ENCODE results near the gene MAFB. TPM values are rescaled to one million over a fixed set of nuclear protein-coding genes. Genes with fewer than 3 reads are reported as not detected.

MAFB gene
- total and polyA plus RNA-seq, 4 donors = 7.7 to 161 (median 41.3) TPM

DNA sequence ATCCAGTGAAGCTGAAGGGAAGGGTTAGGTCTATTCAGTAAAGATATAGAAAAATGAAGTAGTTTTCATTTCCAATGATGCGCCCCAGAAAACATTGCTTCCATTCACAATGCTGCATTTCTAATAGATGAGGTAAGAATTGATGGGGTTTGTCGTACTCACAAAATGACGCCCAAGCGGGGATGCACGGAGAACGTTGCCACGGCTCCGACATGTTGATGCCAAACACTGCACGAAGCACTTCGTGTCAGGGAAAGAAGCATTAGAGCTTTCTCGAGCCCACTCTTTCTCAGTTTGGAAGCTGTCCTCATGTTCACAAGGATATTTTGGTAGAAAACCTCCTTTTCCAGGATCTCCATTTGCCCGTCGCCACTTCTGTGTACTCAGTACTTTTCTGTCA lies 21.6 kb upstream of the MAFB start:
- 83 to 86% methylated on average over 13 of the region's 13 CpGs for WGBS, 2 donors
- no peak overlapping the region for H3K9ac ChIP-seq (ENCODE audit: insufficient read depth in 1 of 2, low read length in 2 of 2)
- H3K4me3 ChIP-seq = no peak overlapping the region
- H3K9me3 ChIP-seq (ENCODE audit: control insufficient read depth in 4 of 4, insufficient read depth in 3 of 4, low read length in 3 of 4) = no peaks in the 10 kb centered on the region
- H3K27me3 ChIP-seq (ENCODE audit: control insufficient read depth in 3 of 3, insufficient read depth in 3 of 3, low read length in 2 of 3) = peaks cover 0 to 3% (median 2%) of the 10 kb centered on the region in 3 donors
- DNase-seq = peak; percentile 29 to 49 (median 44)
- no peaks in the 10 kb centered on the region for H3K36me3 ChIP-seq (ENCODE audit: control insufficient read depth in 4 of 4, insufficient read depth in 4 of 4, low read length in 4 of 4)
- H3K27ac ChIP-seq (ENCODE audit: low read depth in 1 of 2, low read length in 1 of 2) = no peak overlapping the region
- H3K4me1 ChIP-seq (ENCODE audit: control insufficient read depth in 5 of 5, insufficient read depth in 5 of 5, low read length in 5 of 5) = peaks cover 0 to 3% (median 0%) of the 10 kb centered on the region in 5 donors
- ATAC-seq (ENCODE audit: insufficient read depth, low FRiP score) = no peak
- TF ChIP-seq, protein P1, sequence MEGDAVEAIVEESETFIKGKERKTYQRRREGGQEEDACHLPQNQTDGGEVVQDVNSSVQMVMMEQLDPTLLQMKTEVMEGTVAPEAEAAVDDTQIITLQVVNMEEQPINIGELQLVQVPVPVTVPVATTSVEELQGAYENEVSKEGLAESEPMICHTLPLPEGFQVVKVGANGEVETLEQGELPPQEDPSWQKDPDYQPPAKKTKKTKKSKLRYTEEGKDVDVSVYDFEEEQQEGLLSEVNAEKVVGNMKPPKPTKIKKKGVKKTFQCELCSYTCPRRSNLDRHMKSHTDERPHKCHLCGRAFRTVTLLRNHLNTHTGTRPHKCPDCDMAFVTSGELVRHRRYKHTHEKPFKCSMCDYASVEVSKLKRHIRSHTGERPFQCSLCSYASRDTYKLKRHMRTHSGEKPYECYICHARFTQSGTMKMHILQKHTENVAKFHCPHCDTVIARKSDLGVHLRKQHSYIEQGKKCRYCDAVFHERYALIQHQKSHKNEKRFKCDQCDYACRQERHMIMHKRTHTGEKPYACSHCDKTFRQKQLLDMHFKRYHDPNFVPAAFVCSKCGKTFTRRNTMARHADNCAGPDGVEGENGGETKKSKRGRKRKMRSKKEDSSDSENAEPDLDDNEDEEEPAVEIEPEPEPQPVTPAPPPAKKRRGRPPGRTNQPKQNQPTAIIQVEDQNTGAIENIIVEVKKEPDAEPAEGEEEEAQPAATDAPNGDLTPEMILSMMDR (IDR thresholded peaks at IDR 0.05; ENCODE audit: control extremely low read depth, extremely low read depth) = no peak

DNA sequence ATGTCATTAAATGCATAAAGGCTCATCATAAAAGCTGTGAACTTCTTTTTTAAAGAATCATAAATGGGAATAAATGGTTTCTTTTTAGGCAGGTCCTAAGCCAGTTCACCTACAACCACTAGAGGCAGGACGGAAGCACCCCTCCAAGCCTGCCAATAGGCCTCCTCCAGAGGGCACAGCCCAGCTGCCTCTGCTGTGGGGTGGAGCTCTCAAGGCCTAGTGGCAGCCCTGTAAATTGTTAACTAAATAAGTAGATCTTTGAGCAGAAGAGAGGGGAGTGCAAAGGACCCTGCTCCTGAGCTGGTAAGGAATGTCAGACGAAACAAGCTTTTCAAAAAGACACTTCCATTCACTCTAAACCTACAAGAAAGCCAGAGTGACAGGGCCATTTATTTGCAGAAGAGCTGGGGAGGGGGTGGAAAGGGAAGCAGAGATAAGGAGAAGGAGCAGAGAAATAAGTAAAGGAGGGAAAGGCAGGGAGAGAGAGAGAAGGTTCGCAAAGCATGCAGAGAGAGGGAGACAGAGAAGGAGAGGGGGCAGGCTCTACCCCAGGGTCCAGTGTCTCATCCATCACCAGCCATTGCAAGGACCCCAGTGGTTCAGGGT lies 18.0 kb upstream of the MAFB start:
- Histone ChIP-seq H3K27me3 (ENCODE audit: control insufficient read depth in 3 of 3, insufficient read depth in 3 of 3, low read length in 2 of 3) (peaks cover 0 to 3% (median 2%) of the 10 kb centered on the region in 3 donors), H3K36me3 (ENCODE audit: control insufficient read depth in 4 of 4, insufficient read depth in 4 of 4, low read length in 4 of 4) (no peaks in the 10 kb centered on the region), H3K9me3 (ENCODE audit: control insufficient read depth in 4 of 4, insufficient read depth in 3 of 4, low read length in 3 of 4) (no peaks in the 10 kb centered on the region), H3K4me3 (no peak overlapping the region), H3K9ac (ENCODE audit: insufficient read depth in 1 of 2, low read length in 2 of 2) (no peak overlapping the region), H3K27ac (ENCODE audit: low read depth in 1 of 2, low read length in 1 of 2) (no peak overlapping the region), H3K4me1 (ENCODE audit: control insufficient read depth in 5 of 5, insufficient read depth in 5 of 5, low read length in 5 of 5) (no peaks in the 10 kb centered on the region)
- TF ChIP-seq, protein P1 (IDR thresholded peaks at IDR 0.05; ENCODE audit: control extremely low read depth, extremely low read depth) = no peak
- peak; percentile 61 to 74 (median 63) for DNase-seq
- WGBS, 2 donors = 69 to 84% methylated on average over 3 of the region's 3 CpGs
- no peak for ATAC-seq (ENCODE audit: insufficient read depth, low FRiP score)

DNA sequence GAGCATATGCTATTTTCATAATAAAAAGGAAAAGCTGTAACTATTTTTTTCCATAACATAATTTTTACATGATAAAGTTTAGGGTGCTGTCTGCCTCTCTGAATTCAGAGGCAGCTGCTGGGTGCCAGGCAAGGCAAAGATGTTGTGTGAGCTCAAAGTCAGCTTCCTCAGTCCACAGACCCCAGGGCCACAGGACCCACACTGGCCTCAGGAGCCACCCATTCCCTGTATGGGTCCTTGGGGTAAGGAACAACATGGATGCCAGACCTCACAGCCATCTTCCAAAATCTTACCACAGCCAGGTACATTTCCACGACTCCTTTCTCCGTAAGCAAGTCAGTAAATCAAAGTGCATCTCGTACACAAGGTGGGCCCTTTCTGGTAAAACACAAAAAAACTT lies 16.4 kb upstream of the MAFB start:
- no peaks in the 10 kb centered on the region for H3K9me3 ChIP-seq (ENCODE audit: control insufficient read depth in 4 of 4, insufficient read depth in 3 of 4, low read length in 3 of 4)
- H3K27me3 ChIP-seq (ENCODE audit: control insufficient read depth in 3 of 3, insufficient read depth in 3 of 3, low read length in 2 of 3) = peaks cover 0 to 1% (median 0%) of the 10 kb centered on the region in 3 donors
- H3K4me3 ChIP-seq = no peak overlapping the region
- no peak overlapping the region for H3K9ac ChIP-seq (ENCODE audit: insufficient read depth in 1 of 2, low read length in 2 of 2)
- ATAC-seq (ENCODE audit: insufficient read depth, low FRiP score) (no peak), DNase-seq (no peak)
- H3K27ac ChIP-seq (ENCODE audit: low read depth in 1 of 2, low read length in 1 of 2) = no peak overlapping the region
- no peaks in the 10 kb centered on the region for H3K36me3 ChIP-seq (ENCODE audit: control insufficient read depth in 4 of 4, insufficient read depth in 4 of 4, low read length in 4 of 4)
- TF ChIP-seq, protein P1 (IDR thresholded peaks at IDR 0.05; ENCODE audit: control extremely low read depth, extremely low read depth) = no peak
- 95 to 97% methylated on average over 3 of the region's 3 CpGs for WGBS, 2 donors
- no peaks in the 10 kb centered on the region for H3K4me1 ChIP-seq (ENCODE audit: control insufficient read depth in 5 of 5, insufficient read depth in 5 of 5, low read length in 5 of 5)

DNA sequence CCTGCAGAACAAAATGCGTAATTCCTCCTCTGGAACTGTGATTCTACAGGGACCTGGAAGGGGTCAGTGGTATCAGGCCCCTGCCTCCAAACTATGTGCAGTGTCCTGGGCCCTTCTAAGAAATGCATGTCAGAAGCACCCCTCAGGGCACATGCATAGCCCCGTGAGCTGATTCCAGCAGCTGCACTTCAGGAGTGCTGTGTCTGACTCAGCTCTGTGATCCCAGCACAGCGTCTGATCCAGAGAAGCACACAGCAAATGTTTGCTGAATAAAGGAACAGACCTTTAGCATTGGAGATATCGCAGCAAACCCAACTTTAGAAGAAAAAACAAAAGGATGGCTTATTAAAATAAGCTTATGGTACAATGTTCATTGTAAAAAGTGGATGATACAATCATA lies 15.8 kb upstream of the MAFB start:
- TF ChIP-seq, protein P1 (IDR thresholded peaks at IDR 0.05; ENCODE audit: control extremely low read depth, extremely low read depth) = no peak
- no peak overlapping the region for H3K4me3 ChIP-seq
- 66 to 86% methylated on average over 4 of the region's 4 CpGs for WGBS, 2 donors
- no peaks in the 10 kb centered on the region for H3K4me1 ChIP-seq (ENCODE audit: control insufficient read depth in 5 of 5, insufficient read depth in 5 of 5, low read length in 5 of 5)
- ATAC-seq (ENCODE audit: insufficient read depth, low FRiP score) (no peak), DNase-seq (no peak)
- no peaks in the 10 kb centered on the region for H3K27me3 ChIP-seq (ENCODE audit: control insufficient read depth in 3 of 3, insufficient read depth in 3 of 3, low read length in 2 of 3)
- no peaks in the 10 kb centered on the region for H3K36me3 ChIP-seq (ENCODE audit: control insufficient read depth in 4 of 4, insufficient read depth in 4 of 4, low read length in 4 of 4)
- H3K9ac ChIP-seq (ENCODE audit: insufficient read depth in 1 of 2, low read length in 2 of 2) = no peak overlapping the region
- no peaks in the 10 kb centered on the region for H3K9me3 ChIP-seq (ENCODE audit: control insufficient read depth in 4 of 4, insufficient read depth in 3 of 4, low read length in 3 of 4)
- no peak overlapping the region for H3K27ac ChIP-seq (ENCODE audit: low read depth in 1 of 2, low read length in 1 of 2)
